Left ventricle myocardium superior (tissue), 1 donor: ENCODE results near the gene KRTAP10-3. TPM values are rescaled to one million over a fixed set of nuclear protein-coding genes. Genes with fewer than 3 reads are reported as not detected.

Source experiments
- ATAC-seq: fragments of 200-7000 bp; cut with Tn5 transposase; one replicate; pipeline ENCODE4 v1.9.1; 2020; ENCODE audit warnings: mild to moderate bottlenecking, moderate library complexity
- DNase-seq: peaks from one replicate; pipeline ENCODE4 v3.0.0-alpha.2; 2020
- intact Hi-C: fragments of 100-400 bp; cut with micrococcal nuclease; formaldehyde crosslinking; loops from one replicate; pipeline ENCODE4 v1.11.0; 2022
- total RNA-seq: library from RNA; stranded (reverse); fragmentation: NEBNext Ultra II Directional; extraction: Animal tissue kit (Norgen Biotek cat#: 25700); gene quantifications from one replicate; pipeline ENCODE4 v1.2.1, GENCODE V29; 2021
- donor health status: DM: no; HTN: yes; CAD: no; lungs with severe emphysema.

The KRTAP10-3 gene
- total RNA-seq, 1 donor from 2014 or later: not detected

- DNase-seq: no peak
- ATAC-seq: no peak
- intact Hi-C loops: no loop called here
Measured at GRCh38 chr21:44523567-44524413, 34.8 kb downstream of the KRTAP10-3 start.

GRCh38 chr21:44522753-44523204 lies 35.8 kb downstream of the KRTAP10-3 start:
- DNase-seq (no peak), ATAC-seq (no peak)
- intact Hi-C loops: no loop called here

GRCh38 chr21:44521928-44522752 lies 36.5 kb downstream of the KRTAP10-3 start:
- intact Hi-C loops: no loop called here
- peak; percentile 18 for DNase-seq
- ATAC-seq: no peak

GRCh38 chr21:44521301-44521927 lies 37.2 kb downstream of the KRTAP10-3 start:
- ATAC-seq (peak; percentile 51), DNase-seq (peak; percentile 19)
- intact Hi-C loops: no loop called here

- ATAC-seq (no peak), DNase-seq (peak; percentile 11)
- intact Hi-C loops: no loop called here
Measured at GRCh38 chr21:44520326-44521300, 38.0 kb downstream of the KRTAP10-3 start.

- ATAC-seq (no peak), DNase-seq (peak; percentile 11)
- intact Hi-C loops: no loop called here
Measured at GRCh38 chr21:44519346-44520325, 39.0 kb downstream of the KRTAP10-3 start.

GRCh38 chr21:44518686-44519085 lies 39.9 kb downstream of the KRTAP10-3 start:
- DNase-seq: peak; percentile 18

GRCh38 chr21:44517175-44517899 lies 41.3 kb downstream of the KRTAP10-3 start:
- no peak for ATAC-seq
- intact Hi-C loops: no loop called here
- DNase-seq: no peak

More at GRCh38 chr21:44518686-44519085, 39.9 kb downstream of the KRTAP10-3 start:
- no peak for ATAC-seq
- intact Hi-C loops: no loop called here

GRCh38 chr21:44516828-44517174 lies 41.8 kb downstream of the KRTAP10-3 start:
- ATAC-seq: no peak
- DNase-seq: no peak

GRCh38 chr21:44516342-44516741 lies 42.3 kb downstream of the KRTAP10-3 start:
- ATAC-seq: no peak
- no peak for DNase-seq
- intact Hi-C loops: no loop called here

More at GRCh38 chr21:44516828-44517174, 41.8 kb downstream of the KRTAP10-3 start:
- intact Hi-C loops: no loop called here

GRCh38 chr21:44515359-44516165 lies 43.0 kb downstream of the KRTAP10-3 start:
- intact Hi-C loops: no loop called here
- ATAC-seq: no peak

GRCh38 chr21:44514746-44515358 lies 43.7 kb downstream of the KRTAP10-3 start:
- intact Hi-C loops: no loop called here
- DNase-seq: no peak
- no peak for ATAC-seq

More at GRCh38 chr21:44515359-44516165, 43.0 kb downstream of the KRTAP10-3 start:
- no peak for DNase-seq

- no peak for ATAC-seq
Measured at GRCh38 chr21:44514218-44514520, 44.4 kb downstream of the KRTAP10-3 start.

GRCh38 chr21:44513389-44514217 lies 45.0 kb downstream of the KRTAP10-3 start:
- DNase-seq: peak; percentile 54

More at GRCh38 chr21:44514218-44514520, 44.4 kb downstream of the KRTAP10-3 start:
- intact Hi-C loops: no loop called here
- no peak for DNase-seq

More at GRCh38 chr21:44513389-44514217, 45.0 kb downstream of the KRTAP10-3 start:
- ATAC-seq: no peak
- intact Hi-C loops: no loop called here
